T-helper 22 cell (primary cell): Measurements from ENCODE around the gene ZBTB43.

Source experiments
- DNase-seq: peaks from one replicate; pipeline ENCODE4 v3.0.0-alpha.2; 2020; ENCODE audit warnings: low read depth

The ZBTB43 gene

DNA sequence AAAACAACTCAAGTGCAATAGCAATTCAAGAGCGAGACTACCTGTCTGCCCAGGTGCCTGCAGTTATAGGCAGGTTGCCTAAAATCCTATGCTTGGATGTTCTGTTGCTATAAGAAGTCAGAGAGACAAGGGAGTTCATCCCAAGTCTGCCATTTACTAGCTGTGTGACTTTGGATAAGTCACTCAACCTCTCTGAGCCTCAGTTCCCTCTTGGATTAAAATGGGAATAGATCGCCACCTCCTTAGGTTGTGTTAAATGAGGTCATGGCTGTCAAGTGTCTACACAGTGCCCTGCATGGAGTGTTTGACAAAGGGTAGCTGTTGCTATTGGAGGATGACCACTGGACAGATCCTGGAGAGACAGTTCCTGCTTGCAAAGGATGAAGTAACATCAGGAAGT, 54.3 kb downstream of the ZBTB43 start:
- no peak for DNase-seq

DNA sequence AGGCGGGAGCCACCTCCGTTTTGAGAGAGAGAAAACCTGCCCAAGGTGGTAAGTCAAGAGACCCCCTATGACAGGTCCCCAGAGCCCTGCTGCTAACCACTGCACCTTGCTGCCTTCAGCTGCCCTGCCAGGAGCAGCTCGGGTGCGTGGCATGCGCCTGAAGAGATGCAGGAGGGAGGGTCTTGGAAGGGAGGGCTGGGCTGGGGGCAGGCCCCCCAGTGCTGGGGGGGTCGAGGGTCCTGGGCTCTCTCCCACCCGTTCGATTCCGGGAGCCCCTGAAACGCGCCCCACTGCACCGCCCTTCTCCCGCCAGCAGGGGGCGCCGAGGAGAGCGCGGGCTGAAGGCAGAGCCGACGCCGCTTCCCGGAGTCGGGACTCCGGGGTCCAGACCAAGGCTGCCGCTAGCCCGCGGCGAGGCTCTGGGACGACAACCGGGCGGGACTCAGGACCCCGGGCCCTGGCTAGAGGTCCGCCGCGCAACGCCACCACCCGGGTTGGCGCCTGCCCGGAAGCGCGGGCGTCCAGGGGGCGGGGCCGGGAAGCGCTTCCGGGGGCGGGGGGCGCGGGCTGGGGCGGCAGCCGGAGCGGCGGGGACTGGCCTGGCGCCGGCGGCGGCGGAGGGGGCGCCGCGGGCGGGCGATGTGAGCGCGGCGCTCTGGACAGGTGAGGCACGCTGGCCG, 55.4 kb downstream of the ZBTB43 start, which contains the start of gene ZBTB34:
Gene ZBTB34 (plus strand): TSS at position 563 of the 680 bp plus-strand sequence. CDS start 18,761 bp downstream, outside the sequence.
- peak; percentile 52 for DNase-seq

DNA sequence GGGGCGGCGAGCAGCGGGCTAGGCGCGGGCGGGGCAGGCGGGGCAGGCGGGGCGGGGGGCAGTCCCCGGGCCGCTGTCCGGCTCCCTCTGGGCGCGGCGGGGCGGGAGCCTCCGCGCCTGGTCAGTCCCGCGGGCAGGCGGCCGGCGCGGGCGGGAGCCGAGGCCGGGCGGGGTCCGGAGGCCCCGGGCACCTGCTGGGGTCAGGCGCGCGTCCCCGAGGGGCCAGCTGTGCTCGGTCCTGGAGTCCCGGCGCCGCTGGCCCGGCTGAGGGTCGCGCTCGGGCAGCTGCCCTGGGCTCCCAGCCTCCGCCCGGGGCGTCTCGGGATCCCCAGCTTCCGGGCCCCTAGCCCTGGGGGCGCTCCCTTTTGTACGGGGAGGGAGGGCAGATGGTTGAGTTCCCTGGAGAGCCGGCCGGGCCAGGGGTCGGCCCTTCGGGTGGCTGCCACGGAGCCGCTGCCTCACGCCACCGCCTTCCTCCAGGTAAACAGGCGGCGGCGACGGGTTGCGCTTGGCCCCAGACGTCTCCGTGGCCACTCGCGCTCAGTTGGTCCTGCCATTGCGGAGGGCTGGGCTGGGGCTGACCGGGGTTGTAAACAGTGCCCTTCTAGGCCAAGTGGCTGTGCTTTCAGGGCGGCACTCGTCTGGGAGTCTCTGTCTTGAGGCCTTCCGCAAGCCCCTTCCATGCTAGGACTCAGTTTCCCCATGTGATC, 56.1 kb downstream of the ZBTB43 start:
- DNase-seq = no peak

DNA sequence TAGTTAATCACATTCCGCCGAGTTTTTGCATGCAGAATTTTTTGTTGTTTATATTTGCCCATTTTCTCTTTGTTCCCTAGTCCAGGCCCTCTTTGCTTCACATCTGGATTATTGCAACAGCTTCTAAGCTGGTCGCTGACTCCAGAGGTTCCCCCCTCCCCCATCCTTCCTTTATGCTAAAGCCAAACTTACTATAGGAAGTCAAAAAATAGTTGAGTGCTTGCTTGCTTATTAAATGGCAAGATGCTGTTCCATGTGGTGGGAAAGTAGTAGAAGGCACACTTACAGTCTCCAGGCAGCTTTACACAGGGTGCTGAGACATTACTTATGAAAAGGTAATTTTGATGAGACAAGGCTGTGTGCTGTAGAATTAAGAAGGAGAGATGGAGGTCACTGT, 56.9 kb downstream of the ZBTB43 start:
- no peak for DNase-seq

DNA sequence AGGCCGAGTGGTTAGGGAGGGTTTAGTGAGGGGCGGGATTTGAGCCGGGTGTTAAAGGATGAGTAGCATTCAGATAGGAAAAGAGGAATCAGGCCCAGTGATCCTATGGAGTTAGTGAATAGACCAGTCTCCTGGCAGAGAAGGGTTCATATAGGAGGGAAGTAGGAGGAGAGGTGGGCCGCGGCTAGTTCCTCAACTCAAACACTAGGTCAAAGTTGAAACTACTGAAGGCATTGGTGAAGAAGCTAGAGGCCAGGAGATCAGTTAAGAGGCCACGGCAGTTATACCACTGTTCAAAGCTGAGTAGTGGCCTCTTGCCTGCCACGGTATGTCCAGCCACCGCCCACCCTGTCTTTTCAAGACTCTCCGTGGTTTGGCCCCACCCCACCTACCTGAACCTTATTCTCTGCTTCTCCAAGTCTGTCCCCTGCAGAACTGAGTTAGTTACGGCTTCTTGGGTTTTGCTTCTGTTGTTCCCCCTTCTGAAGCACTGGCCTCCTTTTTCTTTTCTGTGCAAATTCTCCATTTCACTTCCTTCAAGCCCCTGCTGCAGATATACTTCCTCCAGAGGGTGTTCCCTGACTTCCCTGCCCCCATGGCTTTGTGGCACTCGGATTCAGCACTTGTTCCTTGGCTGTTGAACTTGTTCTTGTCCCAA, 57.4 kb downstream of the ZBTB43 start:
- no peak for DNase-seq

DNA sequence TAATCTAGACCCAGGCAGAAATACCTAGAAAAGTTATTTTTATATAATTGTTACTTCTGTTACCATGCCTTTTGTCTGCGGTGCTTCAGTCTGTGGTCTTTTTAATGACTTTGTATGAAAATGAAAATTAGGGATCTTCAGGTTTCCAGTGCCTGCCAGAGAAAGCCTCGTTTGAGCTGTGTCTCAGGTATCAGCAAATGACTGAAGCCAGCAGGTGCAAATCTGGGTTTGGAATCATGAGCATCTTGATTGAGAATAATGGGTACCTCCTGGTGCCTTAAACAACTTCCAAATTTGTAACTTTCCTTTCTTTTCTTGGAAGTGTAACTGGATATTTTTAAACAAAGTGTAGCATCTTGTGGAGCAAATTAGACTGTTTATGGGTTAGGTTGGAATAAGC, 59.9 kb downstream of the ZBTB43 start:
- no peak for DNase-seq

DNA sequence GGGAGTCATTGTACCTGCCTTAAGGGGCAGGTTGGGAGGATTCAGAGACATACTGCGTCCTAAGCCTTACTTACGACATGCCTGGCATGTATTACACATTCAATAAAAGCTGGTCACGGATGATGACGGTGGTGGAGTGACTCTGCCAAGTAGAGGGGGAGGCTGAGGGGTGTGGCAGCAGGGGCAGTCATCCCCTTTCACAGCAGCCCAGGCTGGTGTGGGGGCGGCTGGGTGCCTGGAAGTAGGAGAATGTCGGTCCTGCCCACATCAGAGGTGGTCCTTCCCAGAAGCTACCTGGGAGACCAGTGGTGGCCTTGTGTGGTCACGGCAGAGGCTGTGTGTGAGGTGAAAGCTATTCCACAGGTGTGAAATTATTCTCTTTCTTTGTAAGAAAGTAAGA, 64.5 kb downstream of the ZBTB43 start:
- no peak for DNase-seq

DNA sequence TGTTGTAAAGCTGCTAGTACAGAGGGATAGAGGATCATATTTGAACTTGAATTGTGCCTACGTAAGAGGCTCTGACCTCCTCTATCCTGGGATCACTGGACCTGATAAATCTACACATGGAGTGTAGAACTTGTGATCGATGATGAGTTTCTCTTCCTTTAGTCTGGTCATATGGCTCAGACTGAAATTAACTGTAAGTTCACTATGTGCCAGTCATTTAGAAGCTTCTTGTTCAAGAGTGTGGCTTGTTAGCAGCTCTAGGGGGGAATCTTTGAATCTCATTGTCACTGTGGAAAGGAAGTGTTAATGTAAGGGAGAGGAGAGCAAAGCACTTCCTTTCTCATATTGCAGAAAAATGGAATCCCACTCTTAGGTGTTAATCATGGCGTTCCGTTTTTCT, 67.7 kb downstream of the ZBTB43 start:
- DNase-seq = no peak

DNA sequence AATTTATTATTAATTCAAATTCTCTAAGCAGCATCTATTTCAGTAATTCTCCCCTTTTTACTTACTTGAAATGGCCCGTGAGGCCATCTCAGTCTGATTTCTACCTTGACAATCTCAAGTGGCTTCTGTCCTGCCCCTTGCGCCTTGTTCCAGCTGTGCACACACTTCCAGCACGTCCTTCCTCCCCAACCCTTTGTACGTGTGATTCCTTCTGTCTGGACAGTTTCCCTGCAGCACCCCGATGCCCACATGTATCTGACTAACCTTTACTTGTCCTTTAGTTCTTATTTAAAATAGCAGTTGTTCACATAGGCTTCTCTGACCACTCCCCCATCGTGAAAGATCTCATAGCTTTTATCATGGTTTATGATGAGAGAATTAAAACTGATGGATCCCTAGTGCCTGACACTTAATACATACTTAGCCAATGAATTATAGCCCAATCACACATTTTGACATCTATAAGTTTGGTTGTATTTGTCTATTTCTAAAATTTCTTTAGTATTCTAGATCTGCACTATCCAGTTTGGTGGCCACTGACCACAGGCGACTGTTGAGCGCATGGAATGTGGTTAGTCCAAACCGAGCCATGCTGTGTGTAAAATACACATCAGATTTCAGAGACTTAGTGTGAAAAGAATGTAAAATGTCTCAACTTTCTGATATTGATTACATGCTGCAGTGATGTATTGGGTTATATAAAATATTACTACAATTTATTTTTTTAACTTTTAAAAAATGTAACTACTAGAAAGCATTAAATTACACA, 69.9 kb downstream of the ZBTB43 start:
- DNase-seq = no peak

DNA sequence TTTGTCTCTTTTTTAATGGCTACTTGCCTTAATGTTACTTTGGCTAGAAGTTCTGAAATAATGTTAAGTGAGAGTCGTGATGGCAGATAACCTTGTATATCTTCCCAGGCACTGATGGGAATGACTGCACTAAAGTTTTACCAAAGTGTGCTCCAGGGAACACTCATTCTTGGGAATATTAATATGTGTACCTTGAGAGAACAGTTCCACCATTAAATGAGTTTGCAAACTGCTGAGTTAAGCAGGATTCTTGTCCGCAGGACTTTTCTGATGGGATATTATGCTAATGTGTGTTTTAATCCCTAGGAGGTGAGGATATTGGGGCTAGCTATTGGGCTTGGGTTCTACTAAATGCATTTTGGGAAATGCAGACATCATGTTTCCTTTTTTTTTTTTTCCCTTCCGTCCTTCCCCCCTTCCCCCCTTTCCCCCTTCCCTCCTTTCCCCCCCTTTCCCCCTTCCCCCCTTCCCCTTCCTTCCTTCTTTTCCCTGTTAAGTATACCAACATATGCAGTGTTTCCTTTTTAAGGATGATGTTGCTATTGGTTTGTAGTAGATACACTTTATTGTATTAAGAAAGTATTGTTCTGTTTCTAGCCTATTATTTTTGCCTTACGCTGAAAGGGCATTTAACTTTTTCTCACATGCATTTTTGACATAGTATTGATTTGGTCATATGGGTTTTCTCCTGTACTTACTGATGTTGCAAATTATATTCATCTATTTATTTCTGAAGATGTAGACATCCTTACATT, 71.1 kb downstream of the ZBTB43 start:
- DNase-seq = no peak

DNA sequence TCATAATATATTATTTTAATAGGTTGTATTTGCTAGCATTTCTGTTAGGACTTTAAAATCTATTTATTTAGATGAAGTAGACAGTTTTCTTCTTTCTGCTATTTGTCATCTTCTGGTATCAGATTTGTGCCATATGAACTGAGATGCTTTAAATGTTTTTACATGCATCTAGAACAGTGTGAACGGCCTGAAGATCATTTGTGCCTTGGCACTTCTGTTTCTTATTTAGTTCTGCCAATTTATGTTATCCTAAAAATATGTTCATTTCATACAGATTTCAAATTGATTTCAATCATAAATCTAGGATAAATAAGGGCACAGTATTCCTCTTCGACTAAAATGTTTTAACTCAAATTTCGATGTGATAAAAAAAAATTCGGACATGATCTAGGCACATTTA, 71.7 kb downstream of the ZBTB43 start:
- no peak for DNase-seq

DNA sequence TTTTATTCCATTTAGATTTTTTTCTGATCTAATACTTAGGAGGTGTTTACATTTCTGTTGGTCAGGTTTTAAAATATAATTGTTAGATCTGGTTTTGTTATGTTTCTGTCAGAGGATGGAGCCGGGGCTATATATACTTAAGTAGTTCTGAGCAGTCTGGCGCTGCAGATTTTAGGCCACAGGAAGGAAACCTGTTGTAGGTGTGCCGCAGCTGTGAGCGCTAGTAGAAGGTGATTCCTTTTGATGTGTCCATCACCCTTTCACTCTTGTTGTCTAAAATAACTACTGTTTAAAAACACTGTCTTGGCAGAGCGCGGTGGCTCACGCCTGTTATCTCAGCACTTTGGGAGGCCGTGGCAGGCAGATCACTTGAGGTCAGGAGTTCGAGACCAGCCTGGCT, 72.6 kb downstream of the ZBTB43 start:
- DNase-seq = no peak

DNA sequence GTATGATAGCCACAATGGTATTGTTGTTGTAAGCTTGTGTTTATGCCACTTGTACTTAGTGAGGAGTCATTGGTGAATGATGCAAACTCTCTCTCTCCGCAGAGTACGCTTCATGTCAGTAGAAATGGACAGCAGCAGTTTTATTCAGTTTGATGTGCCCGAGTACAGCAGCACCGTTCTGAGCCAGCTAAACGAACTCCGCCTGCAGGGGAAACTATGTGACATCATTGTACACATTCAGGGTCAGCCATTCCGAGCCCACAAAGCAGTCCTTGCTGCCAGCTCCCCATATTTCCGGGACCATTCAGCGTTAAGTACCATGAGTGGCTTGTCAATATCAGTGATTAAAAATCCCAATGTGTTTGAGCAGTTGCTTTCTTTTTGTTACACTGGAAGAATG, 74.4 kb downstream of the ZBTB43 start:
- DNase-seq = no peak

DNA sequence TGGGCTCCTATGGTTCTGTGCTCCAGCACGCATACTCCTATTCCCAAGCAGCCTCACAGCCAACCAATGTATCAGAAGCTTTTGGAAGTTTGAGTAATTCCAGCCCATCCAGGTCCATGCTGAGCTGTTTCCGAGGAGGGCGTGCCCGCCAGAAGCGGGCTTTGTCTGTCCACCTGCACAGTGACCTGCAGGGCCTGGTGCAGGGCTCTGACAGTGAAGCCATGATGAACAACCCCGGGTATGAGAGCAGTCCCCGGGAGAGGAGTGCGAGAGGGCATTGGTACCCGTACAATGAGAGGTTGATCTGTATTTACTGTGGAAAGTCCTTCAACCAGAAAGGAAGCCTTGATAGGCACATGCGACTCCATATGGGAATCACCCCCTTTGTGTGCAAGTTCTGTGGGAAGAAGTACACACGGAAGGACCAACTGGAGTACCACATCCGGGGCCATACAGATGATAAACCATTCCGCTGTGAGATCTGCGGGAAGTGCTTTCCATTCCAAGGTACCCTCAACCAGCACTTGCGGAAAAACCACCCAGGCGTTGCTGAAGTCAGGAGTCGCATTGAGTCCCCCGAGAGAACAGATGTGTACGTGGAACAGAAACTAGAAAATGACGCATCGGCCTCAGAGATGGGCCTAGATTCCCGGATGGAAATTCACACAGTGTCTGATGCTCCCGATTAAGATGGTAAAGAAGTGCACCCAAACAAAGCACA, 75.5 kb downstream of the ZBTB43 start:
- DNase-seq = no peak

DNA sequence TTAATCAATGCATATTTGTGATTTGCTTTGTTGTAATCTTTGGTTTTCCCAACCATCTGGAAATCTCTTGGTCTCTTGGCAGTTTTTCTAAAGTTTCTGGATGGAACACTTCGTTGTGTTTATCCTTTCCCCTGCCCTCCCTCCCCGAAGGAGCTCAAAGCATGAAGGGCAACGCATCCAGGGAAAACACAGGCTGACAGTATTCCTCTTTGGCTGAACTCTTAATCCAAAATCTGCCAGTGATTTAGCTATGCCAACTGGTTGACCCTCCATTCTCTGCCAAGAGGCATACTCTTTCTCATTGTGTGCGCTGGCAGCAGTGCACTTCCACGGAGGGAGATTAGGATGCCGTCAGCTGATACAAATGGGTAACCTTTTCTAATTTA, 76.1 kb downstream of the ZBTB43 start:
- no peak for DNase-seq

DNA sequence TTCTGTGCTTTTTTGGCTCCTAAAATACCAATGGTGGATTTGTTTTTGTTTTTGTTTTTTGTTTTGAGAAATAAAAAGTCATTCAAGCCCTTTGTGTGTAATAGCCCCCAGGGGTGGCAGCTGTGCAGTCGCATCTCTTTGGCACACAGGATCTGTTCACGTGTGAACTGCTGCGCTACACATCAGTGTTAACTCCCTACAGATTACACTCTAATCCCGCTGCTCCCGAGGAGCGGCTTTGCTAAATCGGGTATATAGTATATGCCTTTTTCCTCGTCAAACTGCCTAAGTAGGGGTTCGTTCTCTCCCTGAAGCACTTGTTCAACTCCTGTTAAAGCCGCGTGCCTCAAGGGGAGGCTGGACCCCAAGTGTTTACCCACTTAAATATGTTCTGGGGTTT, 77.9 kb downstream of the ZBTB43 start:
- DNase-seq = no peak

DNA sequence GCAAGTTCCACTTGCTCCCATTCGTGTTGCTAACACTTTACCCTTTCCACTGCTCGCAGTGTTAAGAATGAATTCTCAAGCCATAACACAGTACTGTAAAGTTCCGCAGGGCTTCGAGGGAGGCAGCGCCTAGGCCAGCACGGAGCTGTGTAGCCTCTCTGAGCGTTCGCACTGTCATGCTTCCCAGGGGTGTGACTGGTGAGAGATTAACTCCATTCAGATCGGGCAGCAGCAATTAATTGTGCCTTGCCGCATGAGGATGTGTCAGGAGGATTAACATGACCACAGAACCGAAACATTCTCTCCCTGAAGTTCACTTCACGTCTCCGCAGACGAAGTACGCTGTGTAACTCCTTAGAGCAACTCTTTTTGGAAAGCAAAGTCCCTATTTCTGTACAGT, 78.8 kb downstream of the ZBTB43 start:
- DNase-seq = no peak

DNA sequence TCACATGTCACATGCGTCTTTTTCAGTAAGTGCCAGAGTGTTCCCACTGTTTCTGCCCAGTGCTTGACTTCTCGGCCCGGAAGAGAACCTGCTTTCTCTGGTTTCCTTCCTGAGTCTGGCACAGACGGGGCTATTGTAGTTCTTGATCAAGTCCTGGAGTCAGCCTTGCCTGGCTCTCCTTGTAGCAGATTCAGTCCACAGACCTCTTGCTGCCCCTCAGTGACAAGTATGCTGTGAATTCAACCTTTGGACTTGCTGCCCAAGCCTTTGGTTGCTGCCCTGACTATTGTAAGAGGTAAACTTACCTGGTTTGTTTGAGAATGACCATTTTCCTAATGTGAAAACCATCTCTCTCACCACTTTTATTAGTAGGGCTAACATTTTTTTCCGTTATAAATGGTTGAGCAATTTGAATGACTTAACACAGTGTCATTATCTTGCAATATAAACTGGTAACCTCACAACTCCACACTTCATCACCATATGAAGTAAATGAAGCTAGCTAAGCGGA, 80.3 kb downstream of the ZBTB43 start:
- no peak for DNase-seq

DNA sequence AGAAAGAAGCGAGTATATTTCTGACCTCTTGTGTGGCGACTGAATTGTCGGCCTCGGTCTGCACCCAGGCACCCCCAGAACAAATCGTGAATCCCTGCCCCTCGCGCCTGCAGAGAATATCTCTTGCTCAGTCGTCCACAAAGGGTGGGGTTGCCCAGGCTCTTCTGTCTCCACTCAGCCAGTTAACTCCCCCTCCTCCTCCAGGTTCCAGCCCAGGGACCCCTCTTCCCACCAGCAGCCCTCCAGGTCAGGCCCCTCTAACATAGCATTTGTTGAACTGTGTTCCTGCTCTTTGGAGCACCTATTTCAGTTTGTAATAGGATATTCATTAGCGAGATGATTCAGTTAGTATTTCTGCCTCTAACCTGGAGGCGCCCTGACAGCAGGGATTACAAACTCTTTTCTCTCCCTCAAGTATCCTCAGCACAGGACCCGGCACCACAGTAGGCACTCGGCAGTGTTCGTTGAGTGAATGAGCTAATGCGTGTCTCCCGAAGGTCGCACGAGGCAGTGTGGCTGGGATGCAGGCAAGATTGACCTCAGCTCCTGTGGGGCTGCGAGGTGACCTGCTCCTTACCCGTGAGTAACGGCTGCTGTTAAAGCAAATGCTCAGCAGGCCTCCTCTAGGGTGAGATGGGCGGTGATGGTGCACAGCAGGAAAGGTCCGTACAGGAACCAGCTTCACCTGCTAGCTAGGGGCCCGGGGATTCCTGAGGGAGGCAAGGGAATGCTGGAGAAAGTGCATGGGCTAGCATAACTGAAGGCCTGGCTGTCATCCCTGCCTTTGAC, 81.4 kb downstream of the ZBTB43 start:
- no peak for DNase-seq

DNA sequence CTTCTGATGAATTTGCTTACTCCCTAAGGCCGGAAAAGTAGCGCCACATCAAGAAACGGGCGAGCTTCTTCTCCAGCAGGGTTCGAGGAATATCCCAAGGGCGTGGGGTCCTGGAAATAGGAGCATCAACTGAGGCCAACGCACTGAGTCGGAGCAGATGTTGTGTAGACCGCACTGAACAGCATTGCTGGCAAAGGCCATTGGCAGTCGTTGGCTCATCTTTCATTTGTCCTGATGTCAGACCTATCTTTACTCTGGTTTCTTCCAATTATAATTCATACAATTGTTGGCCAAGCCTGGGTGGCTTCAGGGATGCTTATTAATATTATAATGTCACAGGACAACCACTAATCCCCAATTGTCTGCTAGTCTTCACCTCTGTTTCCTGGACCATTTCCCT, 82.1 kb downstream of the ZBTB43 start:
- no peak for DNase-seq
